GM23338 (cell line): ENCODE results near the gene XKR7.

Experiments
- CTCF ChIP-seq, 2 experiments: fragments of 200-600 bp in 1 of 2; sonication (generic) in 1 of 2; conservative IDR thresholded peaks; 2 replicates each; pipeline versions ENCODE4 v1.5.1 to v1.6.1; 2016 to 2017; ENCODE audit warnings: antibody characterized with exemption in 2 of 2, low read depth in 2 of 2, mild to moderate bottlenecking in 2 of 2, moderate library complexity in 1 of 2
- EZH2 ChIP-seq: fragments of 200-600 bp; sonication (generic); IDR thresholded peaks from one replicate; pipeline ENCODE4 v1.8.0; 2017; ENCODE audit warnings: antibody characterized with exemption, mild to moderate bottlenecking, low read depth; ENCODE audit not compliant: unreplicated experiment
- EZH2phosphoT487 ChIP-seq: fragments of 200-600 bp; sonication (generic); IDR thresholded peaks from one replicate; pipeline ENCODE4 v1.8.1; 2018; ENCODE audit warnings: antibody characterized with exemption; ENCODE audit not compliant: unreplicated experiment
- NANOG ChIP-seq: IDR thresholded peaks from 2 replicates; pipeline ENCODE4 v1.6.1; 2016; ENCODE audit warnings: antibody characterized with exemption, borderline replicate concordance
- POLR2AphosphoS5 ChIP-seq: IDR thresholded peaks from 2 replicates; pipeline ENCODE4 v1.6.1; 2016; ENCODE audit warnings: antibody characterized with exemption, low read depth
- REST ChIP-seq: IDR thresholded peaks from one replicate; pipeline ENCODE4 v1.6.1; 2018; ENCODE audit warnings: antibody characterized with exemption; ENCODE audit not compliant: unreplicated experiment
- ZNF331 ChIP-seq: fragments of 250-450 bp; sonication (Bioruptor Pico); IDR thresholded peaks from 2 replicates; pipeline ENCODE4 v1.5.0; 2020; ENCODE audit warnings: low read depth, mild to moderate bottlenecking, moderate library complexity

GRCh38 chr20:31951203-31951529 is 16.8 kb upstream of the XKR7 start:
- TF ChIP-seq CTCF (conservative IDR thresholded peaks at IDR 0.05; ENCODE audit: low read depth in 2 of 2) (no peak), REST (no peak), EZH2 (no peak), EZH2phosphoT487 (no peak), POLR2AphosphoS5 (no peak), ZNF331 (CRISPR knock-in tag) (no peak), NANOG (no peak)
